GM13977 (cell line): Measurements from ENCODE around the gene ADCY5.

Source experiments
- DNase-seq: peaks from one replicate; pipeline ENCODE4 v3.0.0; 2012; ENCODE audit warnings: low spot score
- in situ Hi-C: fragments of 300-500 bp; cut with MboI; formaldehyde crosslinking; loops from one replicate; pipeline ENCODE4 v1.12.0; 2022; ENCODE audit warnings: low sequenced_read_pairs, low pct_unique_long_range_greater_than_20kb, mixed read lengths, inconsistent platforms; ENCODE audit not compliant: unreplicated experiment
- TF ChIP-seq, protein P1 (sequence below): IDR thresholded peaks from 2 replicates; pipeline ENCODE4 v1.5.1; 2012; ENCODE audit warnings: mild to moderate bottlenecking, control low read depth; ENCODE audit not compliant: insufficient read depth; ENCODE audit errors: extremely low read depth, missing control alignments

The ADCY5 gene

GRCh38 chr3:123262868-123263267, 186.0 kb downstream of the ADCY5 start:
- DNase-seq = no peak
- in situ Hi-C loops = no loop called here
- TF ChIP-seq, protein P1, sequence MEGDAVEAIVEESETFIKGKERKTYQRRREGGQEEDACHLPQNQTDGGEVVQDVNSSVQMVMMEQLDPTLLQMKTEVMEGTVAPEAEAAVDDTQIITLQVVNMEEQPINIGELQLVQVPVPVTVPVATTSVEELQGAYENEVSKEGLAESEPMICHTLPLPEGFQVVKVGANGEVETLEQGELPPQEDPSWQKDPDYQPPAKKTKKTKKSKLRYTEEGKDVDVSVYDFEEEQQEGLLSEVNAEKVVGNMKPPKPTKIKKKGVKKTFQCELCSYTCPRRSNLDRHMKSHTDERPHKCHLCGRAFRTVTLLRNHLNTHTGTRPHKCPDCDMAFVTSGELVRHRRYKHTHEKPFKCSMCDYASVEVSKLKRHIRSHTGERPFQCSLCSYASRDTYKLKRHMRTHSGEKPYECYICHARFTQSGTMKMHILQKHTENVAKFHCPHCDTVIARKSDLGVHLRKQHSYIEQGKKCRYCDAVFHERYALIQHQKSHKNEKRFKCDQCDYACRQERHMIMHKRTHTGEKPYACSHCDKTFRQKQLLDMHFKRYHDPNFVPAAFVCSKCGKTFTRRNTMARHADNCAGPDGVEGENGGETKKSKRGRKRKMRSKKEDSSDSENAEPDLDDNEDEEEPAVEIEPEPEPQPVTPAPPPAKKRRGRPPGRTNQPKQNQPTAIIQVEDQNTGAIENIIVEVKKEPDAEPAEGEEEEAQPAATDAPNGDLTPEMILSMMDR = no peak

DNA sequence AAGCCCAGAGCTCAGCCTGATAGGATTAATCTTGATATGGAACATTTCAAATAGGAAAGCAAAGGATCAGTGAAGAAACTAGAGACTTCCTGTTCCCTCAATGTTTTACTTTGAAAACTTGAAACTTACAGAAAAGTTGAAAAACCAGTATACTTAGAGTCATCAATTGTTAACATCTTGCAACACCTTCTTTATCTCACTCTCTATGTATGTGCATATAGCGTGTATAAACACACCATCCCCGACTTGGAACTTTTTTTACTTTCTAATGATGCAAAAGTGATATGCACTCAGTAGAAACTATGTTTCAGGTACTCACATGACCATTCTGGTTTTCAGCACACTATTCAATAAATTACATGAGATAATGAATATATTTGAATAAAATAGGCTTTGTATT, 186.7 kb downstream of the ADCY5 start:
- in situ Hi-C loops = no loop called here
- TF ChIP-seq, protein P1 = no peak

DNA sequence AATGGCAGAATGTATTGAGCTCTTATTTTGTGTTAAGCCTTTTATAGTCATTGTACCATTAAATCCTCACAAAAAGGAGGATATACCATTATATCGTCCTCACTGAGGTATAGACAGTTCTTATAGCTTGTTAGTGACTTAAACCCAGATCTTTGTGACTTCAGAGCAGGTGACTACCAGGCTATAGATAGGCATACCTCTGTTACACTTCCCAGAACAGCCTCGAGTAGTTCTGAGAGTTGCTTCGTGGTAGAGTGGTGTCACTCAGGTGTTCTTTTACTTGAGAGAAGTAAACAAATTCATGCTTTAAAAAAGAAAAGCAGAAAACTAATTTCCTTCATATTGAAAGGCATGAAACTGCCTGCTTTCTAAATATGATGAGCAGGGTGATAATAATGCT, 187.2 kb downstream of the ADCY5 start:
- TF ChIP-seq, protein P1 = no peak
- in situ Hi-C loops = no loop called here

More for the DNA sequence above, 186.7 kb downstream of the ADCY5 start:
- no peak for DNase-seq

DNA sequence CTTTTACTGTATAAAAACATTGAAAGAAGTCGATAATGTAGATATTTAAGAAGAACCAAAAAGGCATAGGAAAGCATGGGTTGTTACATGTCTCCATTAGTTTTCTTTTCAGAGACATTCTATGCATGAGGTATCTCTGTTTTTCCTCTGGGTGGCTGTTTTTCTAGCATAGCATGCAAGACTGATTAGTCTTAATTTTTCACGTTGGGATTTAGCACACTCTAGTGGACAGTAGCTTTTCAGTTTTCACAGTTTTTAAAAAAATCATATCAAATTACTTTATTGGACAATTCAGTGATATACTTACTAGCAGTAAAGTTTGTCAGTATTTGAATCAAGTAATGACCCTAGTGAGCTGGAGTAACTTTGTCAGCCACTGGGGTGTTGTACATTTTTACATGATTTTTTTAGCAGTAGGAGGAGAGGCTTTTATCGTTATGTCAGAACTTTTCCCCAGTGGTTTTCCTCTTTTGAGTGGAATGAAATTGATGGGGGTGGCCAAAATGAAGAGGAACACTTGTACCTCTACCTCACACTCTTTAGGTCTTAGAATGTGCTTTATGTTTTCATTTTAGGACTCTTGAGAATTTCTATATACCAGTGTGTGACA, 190.0 kb downstream of the ADCY5 start:
- in situ Hi-C loops = no loop called here
- no peak for DNase-seq
- TF ChIP-seq, protein P1 = peak; percentile 51

More for the DNA sequence above, 187.2 kb downstream of the ADCY5 start:
- DNase-seq = no peak

DNA sequence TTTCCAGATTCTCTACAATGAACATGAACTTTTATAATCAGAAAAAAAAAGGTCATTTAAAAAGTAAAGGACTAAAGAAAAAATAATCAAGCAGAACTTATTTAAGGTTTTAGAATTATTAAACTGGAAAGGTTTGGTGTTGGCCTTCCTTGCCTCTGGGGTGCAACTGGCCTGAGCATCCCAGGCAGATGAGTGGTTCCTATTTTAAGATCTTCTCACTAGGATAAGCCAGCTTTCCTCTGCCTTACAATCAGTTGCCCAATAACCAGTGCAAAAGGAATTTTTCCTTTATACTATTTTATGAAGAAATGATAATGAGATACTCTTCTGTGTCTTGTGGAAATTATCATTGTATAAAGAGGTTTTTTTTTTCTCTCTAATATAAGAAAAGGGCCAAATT, 190.5 kb downstream of the ADCY5 start:
- TF ChIP-seq, protein P1 = no peak
- in situ Hi-C loops = no loop called here
- DNase-seq = no peak

- TF ChIP-seq, protein P1 = no peak
- DNase-seq = no peak
- in situ Hi-C loops = no loop called here
These were observed 192.6 kb downstream of the ADCY5 start for GRCh38 chr3:123256256-123256655.
